H9 (cell line): Measurements from ENCODE around the gene TENM3. TPM values are rescaled to one million over a fixed set of nuclear protein-coding genes. Genes with fewer than 3 reads are reported as not detected.

Source experiments
- DNase-seq: peaks from one replicate; pipeline ENCODE4 v3.0.0-alpha.2; 2017
- H2AFZ ChIP-seq: one replicate; pipeline ENCODE4 v1.6.1; 2013; ENCODE audit warnings: mild to moderate bottlenecking, low read length, control low read depth, moderate library complexity
- H2AK5ac ChIP-seq: 2 replicates; pipeline ENCODE4 v1.6.1; 2013; ENCODE audit warnings: low read length, control low read depth, mixed read lengths; ENCODE audit not compliant: insufficient read length
- H2BK120ac ChIP-seq: one replicate; pipeline ENCODE4 v1.6.1; 2013; ENCODE audit warnings: low read depth, mild to moderate bottlenecking, low read length, control low read depth, inconsistent platforms; ENCODE audit not compliant: poor library complexity, severe bottlenecking
- H2BK12ac ChIP-seq: 2 replicates; pipeline ENCODE4 v1.6.1; 2013; ENCODE audit warnings: low read length, control low read depth, mixed read lengths, low read depth; ENCODE audit not compliant: insufficient read length
- H2BK15ac ChIP-seq: 2 replicates; pipeline ENCODE4 v1.6.1; 2013; ENCODE audit warnings: low read depth, low read length, control low read depth
- H2BK20ac ChIP-seq: one replicate; pipeline ENCODE4 v1.6.1; 2013; ENCODE audit warnings: low read depth, mild to moderate bottlenecking, low read length, control low read depth, inconsistent platforms; ENCODE audit not compliant: poor library complexity, severe bottlenecking
- H2BK5ac ChIP-seq: 2 replicates; pipeline ENCODE4 v1.6.1; 2013; ENCODE audit warnings: low read length, control low read depth, mixed read lengths; ENCODE audit not compliant: insufficient read length
- H3K14ac ChIP-seq: 2 replicates; pipeline ENCODE4 v1.6.1; 2013; ENCODE audit warnings: low read length, control low read depth; ENCODE audit not compliant: insufficient read depth
- H3K18ac ChIP-seq: 2 replicates; pipeline ENCODE4 v1.6.1; 2013; ENCODE audit warnings: low read depth, mild to moderate bottlenecking, mixed read lengths, low read length, control low read depth; ENCODE audit not compliant: insufficient read length
- H3K23ac ChIP-seq: 2 replicates; pipeline ENCODE4 v1.6.1; 2013; ENCODE audit warnings: low read length, control low read depth, mixed read lengths, low read depth; ENCODE audit not compliant: insufficient read length
- H3K23me2 ChIP-seq: 2 replicates; pipeline ENCODE4 v1.6.1; 2013; ENCODE audit warnings: low read depth, mild to moderate bottlenecking, mixed read lengths, low read length, control low read depth; ENCODE audit not compliant: insufficient read length, poor library complexity, severe bottlenecking
- H3K27ac ChIP-seq: 2 replicates; pipeline ENCODE4 v1.5.1; 2013; ENCODE audit warnings: low read length, control low read depth, mixed read lengths, low read depth; ENCODE audit not compliant: insufficient read length
- H3K27me3 ChIP-seq: 2 replicates; pipeline ENCODE4 v1.6.1; 2013; ENCODE audit warnings: low read length, control low read depth, inconsistent platforms; ENCODE audit not compliant: insufficient read depth
- H3K4ac ChIP-seq: 2 replicates; pipeline ENCODE4 v1.6.1; 2013; ENCODE audit warnings: low read depth, mild to moderate bottlenecking, control low read depth, inconsistent platforms, low read length, moderate library complexity
- H3K4me1 ChIP-seq: 2 replicates; pipeline ENCODE4 v1.6.1; 2013; ENCODE audit warnings: low read length, control low read depth, inconsistent platforms; ENCODE audit not compliant: insufficient read depth
- H3K4me2 ChIP-seq: 2 replicates; pipeline ENCODE4 v1.6.1; 2013; ENCODE audit warnings: low read length, control low read depth, mixed read lengths; ENCODE audit not compliant: insufficient read length, insufficient read depth
- H3K56ac ChIP-seq: 2 replicates; pipeline ENCODE4 v1.6.1; 2013; ENCODE audit warnings: low read depth, mild to moderate bottlenecking, mixed read lengths, low read length, control low read depth; ENCODE audit not compliant: insufficient read length
- H3K79me1 ChIP-seq: 2 replicates; pipeline ENCODE4 v1.6.1; 2013; ENCODE audit warnings: low read depth, mild to moderate bottlenecking, moderate library complexity, low read length, control low read depth, inconsistent platforms; ENCODE audit not compliant: insufficient read depth, poor library complexity, severe bottlenecking
- H3K79me2 ChIP-seq: 2 replicates; pipeline ENCODE4 v1.6.1; 2013; ENCODE audit warnings: low read length, control low read depth, inconsistent platforms; ENCODE audit not compliant: insufficient read depth
- H3K9ac ChIP-seq: 2 replicates; pipeline ENCODE4 v1.6.1; 2013; ENCODE audit warnings: low read length, control low read depth, mixed read lengths; ENCODE audit not compliant: insufficient read length; ENCODE audit errors: extremely low read depth
- H3K9me3 ChIP-seq: one replicate; pipeline ENCODE4 v1.6.1; 2013; ENCODE audit warnings: low read depth, low read length, inconsistent platforms; ENCODE audit not compliant: control insufficient read depth
- H3T11ph ChIP-seq: one replicate; pipeline ENCODE4 v1.6.1; 2013; ENCODE audit warnings: mild to moderate bottlenecking, low read length, control low read depth, inconsistent platforms
- H4K20me1 ChIP-seq: one replicate; pipeline ENCODE4 v1.6.1; 2013; ENCODE audit not compliant: control insufficient read depth, insufficient read length, insufficient read depth
- H4K5ac ChIP-seq: 2 replicates; pipeline ENCODE4 v1.6.1; 2013; ENCODE audit warnings: low read depth, mild to moderate bottlenecking, mixed read lengths, low read length, control low read depth; ENCODE audit not compliant: insufficient read length
- H4K8ac ChIP-seq: replicated peaks from 2 replicates; pipeline ENCODE4 v1.6.1; 2013; ENCODE audit warnings: low read length, control low read depth, mixed read lengths, low read depth; ENCODE audit not compliant: insufficient read length
- H4K91ac ChIP-seq: 2 replicates; pipeline ENCODE4 v1.6.1; 2013; ENCODE audit warnings: low read depth, mild to moderate bottlenecking, moderate library complexity, mixed read lengths, low read length, control low read depth; ENCODE audit not compliant: insufficient read length
- H3K27ac Mint-ChIP-seq, 3 experiments: 2 replicates in 2 of 3; 3 replicates in 1 of 3; pipeline ENCODE4 v1.8.0; 2020 to 2021; ENCODE audit warnings: mixed read lengths in 3 of 3, mild to moderate bottlenecking in 1 of 3, moderate library complexity in 1 of 3
- H3K27me3 Mint-ChIP-seq: 2 replicates; pipeline ENCODE4 v1.8.0; 2021; ENCODE audit warnings: low read depth, mild to moderate bottlenecking, moderate library complexity, mixed read lengths
- H3K36me3 Mint-ChIP-seq, 3 experiments: 2 replicates in 2 of 3; 3 replicates in 1 of 3; pipeline ENCODE4 v1.8.0; 2020 to 2021; ENCODE audit warnings: low read depth in 3 of 3, mixed read lengths in 3 of 3; ENCODE audit not compliant: insufficient read depth in 1 of 3
- H3K4me1 Mint-ChIP-seq, 2 experiments: 2 replicates each; pipeline ENCODE4 v1.8.0; 2020; ENCODE audit warnings: mixed read lengths in 2 of 2
- H3K4me3 Mint-ChIP-seq, 2 experiments: 2 replicates in 1 of 2; 3 replicates in 1 of 2; pipeline ENCODE4 v1.8.0; 2020 to 2021; ENCODE audit warnings: mild to moderate bottlenecking in 2 of 2, mixed read lengths in 2 of 2, moderate library complexity in 1 of 2
- H3K9me3 Mint-ChIP-seq, 2 experiments: 2 replicates in 1 of 2; 3 replicates in 1 of 2; pipeline ENCODE4 v1.8.0; 2020; ENCODE audit warnings: mild to moderate bottlenecking in 2 of 2, mixed read lengths in 2 of 2, moderate library complexity in 1 of 2
- WGBS: extraction: QIAGEN DNeasy Blood & Tissue Kit; methylation state at CpG from one replicate; pipeline ENCODE4 v1.1.7; 2013; ENCODE audit warnings: missing lambda C conversion rate, low lambda C conversion rate, mixed read lengths; ENCODE audit not compliant: insufficient read length; ENCODE audit errors: extremely low coverage; 5-methylcytosine and 5-hydroxymethylcytosine counted together
- total RNA-seq: library from RNA; stranded (reverse); gene quantifications from 2 replicates; pipeline ENCODE4 v1.2.1, GENCODE V29; 2021
- TF ChIP-seq, protein P1 (sequence below): fragments of 200-600 bp; sonication (generic); conservative IDR thresholded peaks from 3 replicates; pipeline ENCODE4 v1.8.0; 2021; ENCODE audit warnings: antibody characterized with exemption, mild to moderate bottlenecking

Gene TENM3
- total RNA-seq, 1 experiment from 2014 or later, result 49.6 TPM

DNA sequence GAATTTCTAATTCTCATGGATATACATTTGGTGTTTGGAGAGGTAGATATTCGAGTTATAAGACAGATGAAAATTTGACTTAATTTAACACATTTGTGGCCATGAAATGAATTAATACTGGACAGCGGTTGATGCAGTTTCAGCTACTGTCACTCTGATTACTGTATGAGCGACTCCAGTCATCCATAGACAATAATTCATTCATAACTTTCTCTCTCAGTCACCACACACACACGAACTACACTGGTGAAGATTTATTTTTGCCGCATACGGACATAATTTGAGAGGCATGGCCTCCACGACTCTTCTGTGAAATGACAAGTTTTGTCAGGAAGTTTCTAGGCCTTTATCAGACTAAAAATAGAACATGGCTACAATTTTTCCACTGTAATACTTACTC is 177.0 kb downstream of the TENM3 start:
- peaks cover 15% of the 10 kb centered on the region in 2 experiments for H3K4me1 Mint-ChIP-seq

More for the DNA sequence above, 177.0 kb downstream of the TENM3 start:
- no peak overlapping the region for H3K14ac ChIP-seq
- H3K79me1 ChIP-seq, result no peaks in the 10 kb centered on the region
- H3K9me3 ChIP-seq, result no peaks in the 10 kb centered on the region
- H2BK12ac ChIP-seq, result no peak overlapping the region
- peaks cover 3 to 6% of the 10 kb centered on the region in 2 experiments; a peak in 3 of 5 replicates for H3K9me3 Mint-ChIP-seq
- no peak overlapping the region for H3K56ac ChIP-seq
- H2BK20ac ChIP-seq, result no peak overlapping the region
- H4K91ac ChIP-seq, result no peak overlapping the region
- peaks cover 8 to 14% (median 9%) of the 10 kb centered on the region in 3 experiments; a peak in 6 of 7 replicates for H3K36me3 Mint-ChIP-seq
- H3K4ac ChIP-seq, result no peak overlapping the region
- H2AFZ ChIP-seq, result no peak overlapping the region
- no peak overlapping the region for H3K27ac Mint-ChIP-seq
- H3K23ac ChIP-seq, result no peak overlapping the region
- H3K9ac ChIP-seq, result no peak overlapping the region
- no peak overlapping the region for H4K8ac ChIP-seq
- H3K27me3 Mint-ChIP-seq, result peaks cover 5% of the 10 kb centered on the region
- H3T11ph ChIP-seq, result no peak overlapping the region
- TF ChIP-seq, protein P1, sequence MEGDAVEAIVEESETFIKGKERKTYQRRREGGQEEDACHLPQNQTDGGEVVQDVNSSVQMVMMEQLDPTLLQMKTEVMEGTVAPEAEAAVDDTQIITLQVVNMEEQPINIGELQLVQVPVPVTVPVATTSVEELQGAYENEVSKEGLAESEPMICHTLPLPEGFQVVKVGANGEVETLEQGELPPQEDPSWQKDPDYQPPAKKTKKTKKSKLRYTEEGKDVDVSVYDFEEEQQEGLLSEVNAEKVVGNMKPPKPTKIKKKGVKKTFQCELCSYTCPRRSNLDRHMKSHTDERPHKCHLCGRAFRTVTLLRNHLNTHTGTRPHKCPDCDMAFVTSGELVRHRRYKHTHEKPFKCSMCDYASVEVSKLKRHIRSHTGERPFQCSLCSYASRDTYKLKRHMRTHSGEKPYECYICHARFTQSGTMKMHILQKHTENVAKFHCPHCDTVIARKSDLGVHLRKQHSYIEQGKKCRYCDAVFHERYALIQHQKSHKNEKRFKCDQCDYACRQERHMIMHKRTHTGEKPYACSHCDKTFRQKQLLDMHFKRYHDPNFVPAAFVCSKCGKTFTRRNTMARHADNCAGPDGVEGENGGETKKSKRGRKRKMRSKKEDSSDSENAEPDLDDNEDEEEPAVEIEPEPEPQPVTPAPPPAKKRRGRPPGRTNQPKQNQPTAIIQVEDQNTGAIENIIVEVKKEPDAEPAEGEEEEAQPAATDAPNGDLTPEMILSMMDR, result no peak
- no peaks in the 10 kb centered on the region for H3K23me2 ChIP-seq
- H2AK5ac ChIP-seq, result no peak overlapping the region
- H3K79me2 ChIP-seq, result no peaks in the 10 kb centered on the region
- no peaks in the 10 kb centered on the region for H4K20me1 ChIP-seq
- no peak overlapping the region for H3K18ac ChIP-seq
- no peak overlapping the region for H2BK120ac ChIP-seq
- no peak overlapping the region for H3K27ac ChIP-seq
- H2BK15ac ChIP-seq, result no peak overlapping the region
- no peak overlapping the region for H4K5ac ChIP-seq
- H3K4me3 Mint-ChIP-seq, result no peak overlapping the region
- H3K4me1 ChIP-seq, result peaks cover 2% of the 10 kb centered on the region; the same call in 1 of the 2 replicates
- H3K27me3 ChIP-seq, result no peaks in the 10 kb centered on the region
- WGBS, result no CpG with 5 or more reads among the region's 7 CpGs
- no peak overlapping the region for H2BK5ac ChIP-seq
- DNase-seq, result no peak
- no peak overlapping the region for H3K4me2 ChIP-seq
